Stimulated activated CD8-positive, alpha-beta memory T cell treated with anti-CD3 and anti-CD28 coated beads, Interleukin-2, amount 100 ng/mL, for 1 hour (primary cell): ENCODE data around the gene HEPACAM.

Experiments used
- DNase-seq, 2 donors: peaks; one replicate each; pipeline ENCODE4 v3.0.0-alpha.2; 2020; ENCODE audit warnings: low read depth in 2 of 2

HEPACAM gene

GRCh38 chr11:124899383-124900145 is 36.3 kb downstream of the HEPACAM start:
- DNase-seq, result no peak

- no peak for DNase-seq
Observed at GRCh38 chr11:124898711-124899110, 37.1 kb downstream of the HEPACAM start.

- no peak for DNase-seq
Observed at GRCh38 chr11:124898263-124898680, 37.6 kb downstream of the HEPACAM start.

- DNase-seq, result no peak
Observed at GRCh38 chr11:124897674-124898262, 38.1 kb downstream of the HEPACAM start, which contains the start of gene ROBO4. Gene ROBO4 (minus strand): TSS chr11:124897865. CDS start chr11:124897795, 70 bp downstream.

- no peak for DNase-seq
Observed at GRCh38 chr11:124896821-124897391, 38.9 kb downstream of the HEPACAM start.

GRCh38 chr11:124896071-124896750 is 39.6 kb downstream of the HEPACAM start:
- no peak for DNase-seq

- no peak for DNase-seq
Observed at GRCh38 chr11:124895471-124895971, 40.3 kb downstream of the HEPACAM start.

GRCh38 chr11:124894606-124895430 is 41.0 kb downstream of the HEPACAM start:
- no peak for DNase-seq

- DNase-seq, result no peak
Observed at GRCh38 chr11:124893781-124894401, 42.0 kb downstream of the HEPACAM start.

GRCh38 chr11:124892750-124893454 is 42.9 kb downstream of the HEPACAM start:
- no peak for DNase-seq

GRCh38 chr11:124892146-124892545 is 43.7 kb downstream of the HEPACAM start:
- no peak for DNase-seq

GRCh38 chr11:124891373-124891861 is 44.4 kb downstream of the HEPACAM start:
- DNase-seq, result no peak

GRCh38 chr11:124890683-124891372 is 45.0 kb downstream of the HEPACAM start:
- DNase-seq, result no peak

- no peak for DNase-seq
Observed at GRCh38 chr11:124890151-124890550, 45.7 kb downstream of the HEPACAM start.

- DNase-seq, result no peak
Observed at GRCh38 chr11:124889191-124890091, 46.4 kb downstream of the HEPACAM start.

- DNase-seq, result no peak
Observed at GRCh38 chr11:124887667-124888013, 48.2 kb downstream of the HEPACAM start.

- no peak for DNase-seq
Observed at GRCh38 chr11:124886978-124887666, 48.7 kb downstream of the HEPACAM start.

GRCh38 chr11:124886476-124886875 is 49.4 kb downstream of the HEPACAM start:
- DNase-seq, result no peak
